ENCODE measurements around the gene CCDC15.

GRCh38 chr11:125082611-125083311, 128.8 kb downstream of the CCDC15 start:
- TF ChIP-seq POLR2A (IDR thresholded peaks at IDR 0.05): no peak
- TF ChIP-seq, protein P1, sequence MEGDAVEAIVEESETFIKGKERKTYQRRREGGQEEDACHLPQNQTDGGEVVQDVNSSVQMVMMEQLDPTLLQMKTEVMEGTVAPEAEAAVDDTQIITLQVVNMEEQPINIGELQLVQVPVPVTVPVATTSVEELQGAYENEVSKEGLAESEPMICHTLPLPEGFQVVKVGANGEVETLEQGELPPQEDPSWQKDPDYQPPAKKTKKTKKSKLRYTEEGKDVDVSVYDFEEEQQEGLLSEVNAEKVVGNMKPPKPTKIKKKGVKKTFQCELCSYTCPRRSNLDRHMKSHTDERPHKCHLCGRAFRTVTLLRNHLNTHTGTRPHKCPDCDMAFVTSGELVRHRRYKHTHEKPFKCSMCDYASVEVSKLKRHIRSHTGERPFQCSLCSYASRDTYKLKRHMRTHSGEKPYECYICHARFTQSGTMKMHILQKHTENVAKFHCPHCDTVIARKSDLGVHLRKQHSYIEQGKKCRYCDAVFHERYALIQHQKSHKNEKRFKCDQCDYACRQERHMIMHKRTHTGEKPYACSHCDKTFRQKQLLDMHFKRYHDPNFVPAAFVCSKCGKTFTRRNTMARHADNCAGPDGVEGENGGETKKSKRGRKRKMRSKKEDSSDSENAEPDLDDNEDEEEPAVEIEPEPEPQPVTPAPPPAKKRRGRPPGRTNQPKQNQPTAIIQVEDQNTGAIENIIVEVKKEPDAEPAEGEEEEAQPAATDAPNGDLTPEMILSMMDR (IDR thresholded peaks at IDR 0.05): no peak
